GM18498 (cell line): ENCODE data around the gene WIPF2.

Experiments used
- ATAC-seq: cut with Tn5 transposase; IDR thresholded peaks from one replicate; pipeline ENCODE4 v1.9.1; 2021; ENCODE audit warnings: mild to moderate bottlenecking, moderate library complexity; ENCODE audit not compliant: unreplicated experiment

WIPF2 gene

DNA sequence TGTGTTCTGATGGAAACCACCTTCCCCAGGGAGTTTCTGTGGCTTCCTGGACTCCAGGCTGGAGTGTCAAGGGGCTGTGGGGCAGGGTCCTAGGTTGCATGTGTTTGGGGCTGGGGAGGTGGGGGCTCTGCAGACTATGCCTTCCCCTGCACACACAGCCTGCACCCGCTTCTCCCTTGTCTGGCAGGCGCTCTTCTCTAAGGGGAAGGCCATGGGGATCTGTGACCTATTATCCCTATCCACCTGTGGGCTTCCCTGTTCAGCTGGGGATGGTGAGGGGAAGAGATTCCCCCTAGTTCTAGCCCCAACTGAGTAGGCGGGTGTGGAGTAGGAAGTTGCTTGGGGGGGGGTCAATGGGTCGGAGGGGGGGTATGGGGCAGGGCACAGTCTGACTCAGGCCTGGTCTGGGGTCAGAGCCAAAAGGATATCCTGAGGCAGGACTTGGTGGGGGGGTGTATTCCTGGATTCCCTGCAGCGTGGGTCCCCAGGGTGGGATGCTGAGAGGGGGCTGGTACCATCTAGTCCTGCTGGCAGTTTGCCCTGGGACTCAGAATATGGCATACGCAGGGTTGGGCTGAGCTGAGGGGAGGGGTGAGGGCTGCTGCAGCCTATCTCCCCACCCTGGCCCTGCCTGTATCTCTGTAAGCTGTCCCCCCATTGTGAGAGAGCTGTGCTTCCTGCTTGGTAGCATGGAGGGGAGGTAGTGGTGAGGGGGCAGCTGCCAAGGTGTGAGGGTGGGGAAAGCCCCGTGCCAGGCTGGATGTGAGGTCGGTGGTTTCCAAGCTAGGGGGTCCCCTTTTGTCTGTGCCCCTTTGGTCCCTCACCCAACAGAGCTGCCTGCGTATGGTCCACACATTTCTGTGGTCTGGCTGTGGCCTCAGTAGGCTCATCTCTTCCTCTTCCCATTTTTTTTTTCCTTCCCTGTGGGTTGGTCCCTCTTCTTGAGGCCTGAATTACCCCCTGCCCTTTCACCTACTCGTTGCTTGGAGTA, 104.6 kb downstream of the WIPF2 start:
- ATAC-seq = no peak

DNA sequence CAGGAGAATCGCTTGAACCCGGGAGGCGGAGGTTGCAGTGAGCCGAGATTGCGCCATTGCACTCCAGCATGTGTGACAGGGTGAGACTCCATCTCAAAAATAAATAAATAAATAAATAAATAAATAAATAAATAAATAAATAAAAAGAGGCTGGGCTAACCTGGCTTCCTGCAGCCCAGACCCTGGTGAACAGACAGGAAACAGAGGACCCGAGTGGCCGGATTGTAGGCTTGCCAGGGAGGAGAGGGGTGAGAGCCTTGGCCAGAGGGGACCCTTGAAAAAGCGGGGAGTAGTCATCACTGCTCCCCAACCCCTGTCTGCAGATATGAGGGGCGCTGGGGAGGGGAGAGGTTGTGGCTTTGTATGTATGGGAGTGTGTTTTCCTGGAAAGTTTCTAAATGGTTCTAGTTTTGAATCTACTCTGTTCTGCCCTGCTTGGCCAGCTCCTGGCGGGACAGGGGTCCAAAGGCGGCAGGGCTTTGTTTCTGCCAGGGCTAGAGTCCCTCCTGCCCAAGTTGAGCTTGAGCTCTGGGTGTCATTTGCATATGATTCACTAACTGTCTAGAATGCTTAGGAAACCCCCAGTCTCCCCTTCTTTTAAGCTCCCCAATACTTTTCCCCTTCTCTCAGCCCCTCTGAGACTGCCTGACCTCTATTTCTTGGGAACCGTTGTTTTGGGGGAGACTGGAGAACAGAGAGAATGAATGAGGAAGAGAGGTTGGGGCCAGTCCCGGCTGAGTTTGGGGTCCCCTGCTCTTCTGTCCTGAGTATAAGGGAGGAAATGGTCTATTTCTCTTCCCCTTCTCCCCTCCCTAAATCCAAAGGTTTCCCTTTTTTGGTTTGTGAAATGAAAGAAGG, 106.3 kb downstream of the WIPF2 start:
- no peak for ATAC-seq

DNA sequence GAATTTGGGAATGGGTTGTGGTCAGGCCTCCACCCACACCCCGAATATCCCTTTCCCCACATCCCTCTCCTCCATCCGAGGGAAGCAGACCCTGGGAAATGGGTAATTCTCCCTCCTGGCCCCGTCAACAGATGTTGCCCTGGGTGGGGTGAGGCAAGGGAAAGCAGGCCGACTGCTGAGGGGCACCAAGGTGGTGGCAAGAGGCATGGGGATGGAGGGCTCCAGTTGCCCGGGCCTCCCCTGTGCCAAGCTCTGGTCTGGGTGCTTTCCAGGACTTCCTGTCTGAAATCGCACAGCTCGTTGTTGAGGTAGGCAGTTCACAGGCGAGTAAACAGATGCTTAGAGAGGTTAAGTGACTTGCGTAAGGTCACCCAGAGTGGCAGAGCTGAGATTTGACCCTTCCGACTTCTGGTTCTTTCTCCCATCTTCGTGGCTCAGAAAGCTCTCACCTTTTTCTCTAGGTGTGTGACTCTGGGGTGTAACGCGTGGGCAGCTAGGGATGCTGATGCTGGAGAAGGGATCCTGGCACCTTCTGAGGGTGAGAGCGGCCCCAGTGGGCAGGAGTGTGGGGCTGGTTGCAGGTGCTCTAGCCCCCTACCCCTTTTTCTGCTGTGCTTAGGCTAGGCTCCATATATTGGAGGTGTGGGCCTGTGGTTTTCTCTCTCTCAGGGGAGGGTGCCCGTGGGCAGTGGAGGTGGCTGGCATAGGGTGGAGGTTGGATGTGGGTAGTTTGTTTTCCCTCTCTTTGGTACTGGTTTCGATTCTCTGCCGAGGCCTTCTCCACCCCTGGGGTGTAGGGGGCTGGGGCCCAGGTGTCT, 107.1 kb downstream of the WIPF2 start:
- no peak for ATAC-seq

DNA sequence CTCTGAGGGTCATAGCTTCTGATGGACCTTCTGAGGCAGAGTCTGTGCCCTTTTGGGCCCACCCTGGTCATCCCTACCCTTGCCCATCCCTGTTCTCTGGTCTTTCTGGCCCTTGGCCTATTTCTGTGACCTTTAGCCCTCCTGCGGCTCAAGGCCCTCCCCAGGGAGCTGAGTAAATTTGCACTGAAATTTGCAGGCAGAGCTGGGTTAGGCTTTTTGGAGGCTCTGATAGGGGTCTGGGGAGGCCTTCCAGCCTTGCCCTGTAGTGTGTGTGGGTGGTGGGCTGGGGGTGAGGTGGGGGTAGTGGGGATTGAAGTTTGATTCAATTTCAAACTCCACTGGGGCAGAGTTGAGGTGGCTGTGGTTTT, 107.7 kb downstream of the WIPF2 start:
- no peak for ATAC-seq

DNA sequence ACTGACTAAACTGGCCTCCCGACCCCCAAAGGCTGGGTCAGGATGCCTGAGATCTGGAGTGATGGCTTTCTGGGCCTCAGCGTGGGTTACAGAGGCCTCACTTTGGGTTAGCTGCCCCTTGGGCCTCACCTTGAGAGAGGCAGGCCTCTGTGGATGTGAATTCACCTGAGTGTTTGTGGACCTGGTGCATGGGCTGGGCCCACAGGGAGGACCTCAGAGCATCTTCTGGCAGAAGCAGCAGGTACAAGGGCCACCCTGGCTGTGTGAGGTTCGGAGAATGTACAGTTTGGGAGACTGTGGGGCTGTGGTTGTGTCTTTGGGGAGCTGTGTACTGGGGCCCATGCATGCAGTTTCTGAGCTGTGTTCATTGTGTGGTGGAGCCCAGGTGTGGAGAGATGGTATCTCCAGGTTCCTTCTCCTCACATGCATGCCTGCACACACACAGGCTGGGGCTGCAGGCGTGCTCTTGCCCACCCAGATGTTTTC, 108.2 kb downstream of the WIPF2 start:
- no peak for ATAC-seq

DNA sequence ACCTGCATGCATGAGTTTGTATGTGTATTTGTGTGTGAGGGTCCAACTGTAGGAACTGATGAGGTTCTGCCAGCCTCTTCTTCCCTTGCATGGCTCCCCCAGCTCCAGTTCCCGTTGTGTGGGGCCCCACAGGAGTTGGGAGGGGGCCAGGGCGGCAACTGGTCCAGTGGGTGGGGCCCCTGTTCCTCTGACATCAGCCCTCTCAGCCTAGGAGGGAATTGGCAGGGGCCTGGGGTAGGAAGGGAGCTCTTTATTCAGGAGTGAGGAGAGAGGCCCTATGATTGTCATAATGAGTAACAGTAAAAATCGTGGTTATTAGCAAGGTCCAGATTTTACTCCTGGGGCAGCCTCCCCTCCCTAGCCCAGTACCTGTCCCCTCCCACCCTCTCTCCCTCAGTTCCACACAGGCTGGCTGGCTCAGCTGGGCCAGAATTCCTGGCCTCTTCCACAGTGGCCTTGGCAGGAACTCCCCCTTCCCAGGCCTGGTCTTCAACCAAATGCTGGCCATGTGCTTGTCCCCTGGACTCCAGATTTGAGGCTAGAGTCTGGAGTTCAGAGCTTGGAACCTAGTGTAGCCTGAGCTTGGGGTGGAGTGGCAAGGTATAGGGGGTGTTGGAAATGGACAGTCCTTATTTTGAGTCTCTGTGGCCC, 108.8 kb downstream of the WIPF2 start:
- no peak for ATAC-seq

DNA sequence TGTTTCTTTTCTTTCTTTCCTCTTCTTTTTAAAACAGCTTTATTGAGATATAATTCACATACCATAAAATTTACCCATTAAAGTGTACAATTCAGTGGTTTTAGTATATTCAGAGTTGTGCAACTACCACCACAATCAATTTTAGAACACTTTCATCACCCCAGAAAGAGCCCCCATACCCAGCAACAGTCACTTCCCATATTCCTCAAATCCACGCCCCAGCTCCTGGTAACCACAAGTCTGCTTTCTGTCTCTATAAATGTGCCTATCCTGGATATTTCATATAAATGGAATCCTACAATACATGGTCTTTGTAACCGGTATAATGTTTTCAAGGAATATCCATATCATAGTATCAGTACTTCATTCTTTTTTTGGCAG, 109.3 kb downstream of the WIPF2 start:
- ATAC-seq = no peak

DNA sequence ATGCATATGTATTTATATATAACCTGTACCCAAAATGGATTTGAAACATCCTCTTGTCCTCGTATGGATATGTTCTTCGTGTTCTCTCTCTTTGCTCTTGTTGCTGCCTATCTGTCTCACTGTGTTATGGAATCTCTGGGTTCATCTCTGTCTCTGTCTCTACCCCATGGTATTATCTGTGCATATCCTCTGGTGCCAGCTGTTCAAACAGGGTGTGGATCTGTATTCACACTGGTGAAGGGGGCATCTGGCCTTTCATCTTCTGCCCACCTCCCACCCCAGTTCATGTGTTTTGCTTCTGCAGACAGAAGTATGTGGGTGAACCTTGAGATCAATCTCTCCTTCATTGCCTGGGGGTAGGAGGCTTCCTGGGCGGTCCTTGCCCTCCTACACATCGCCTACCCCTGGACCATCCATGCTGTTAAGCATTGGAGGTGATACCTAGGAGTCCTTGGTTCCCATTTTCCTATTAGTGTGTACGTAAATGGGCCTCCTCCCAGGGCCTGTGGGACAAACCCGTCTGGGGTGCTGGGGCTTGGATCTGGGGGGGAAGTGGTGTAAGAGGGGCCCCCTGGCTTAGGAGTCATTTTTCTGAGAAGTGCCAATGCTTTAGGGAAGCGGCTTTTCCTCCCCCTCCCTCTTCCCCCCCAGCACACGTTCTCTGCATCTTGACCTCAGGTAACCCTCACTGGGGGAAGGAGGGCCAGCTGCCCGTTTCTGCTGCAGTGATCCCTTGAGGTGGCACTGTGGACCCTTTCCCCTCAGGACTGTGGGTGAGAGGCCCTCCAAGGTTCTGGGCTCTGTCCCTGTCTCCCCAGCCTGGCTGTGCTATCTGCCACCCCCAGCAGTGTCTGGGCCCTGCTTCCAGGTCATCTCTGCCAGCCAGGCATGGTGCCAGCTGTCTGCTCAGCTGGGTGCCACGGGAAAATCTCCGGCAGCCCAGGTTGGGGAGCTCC, 111.0 kb downstream of the WIPF2 start:
- ATAC-seq = no peak

DNA sequence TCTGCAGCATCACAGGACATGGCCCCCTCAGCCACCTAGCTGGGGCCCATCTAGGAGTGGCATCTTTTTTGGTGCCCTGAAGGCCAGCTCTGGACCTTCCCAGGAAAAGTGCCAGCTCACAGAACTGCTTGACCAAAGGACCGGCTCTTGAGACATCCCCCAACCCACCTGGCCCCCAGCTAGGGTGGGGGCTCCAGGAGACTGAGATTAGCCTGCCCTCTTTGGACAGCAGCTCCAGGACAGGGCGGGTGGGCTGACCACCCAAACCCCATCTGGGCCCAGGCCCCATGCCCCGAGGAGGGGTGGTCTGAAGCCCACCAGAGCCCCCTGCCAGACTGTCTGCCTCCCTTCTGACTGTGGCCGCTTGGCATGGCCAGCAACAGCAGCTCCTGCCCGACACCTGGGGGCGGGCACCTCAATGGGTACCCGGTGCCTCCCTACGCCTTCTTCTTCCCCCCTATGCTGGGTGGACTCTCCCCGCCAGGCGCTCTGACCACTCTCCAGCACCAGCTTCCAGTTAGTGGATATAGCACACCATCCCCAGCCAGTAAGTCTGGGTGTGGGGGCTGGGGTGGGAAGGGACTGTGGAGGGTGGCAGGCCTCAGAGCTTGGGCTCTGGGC, 111.9 kb downstream of the WIPF2 start:
- ATAC-seq = no peak

DNA sequence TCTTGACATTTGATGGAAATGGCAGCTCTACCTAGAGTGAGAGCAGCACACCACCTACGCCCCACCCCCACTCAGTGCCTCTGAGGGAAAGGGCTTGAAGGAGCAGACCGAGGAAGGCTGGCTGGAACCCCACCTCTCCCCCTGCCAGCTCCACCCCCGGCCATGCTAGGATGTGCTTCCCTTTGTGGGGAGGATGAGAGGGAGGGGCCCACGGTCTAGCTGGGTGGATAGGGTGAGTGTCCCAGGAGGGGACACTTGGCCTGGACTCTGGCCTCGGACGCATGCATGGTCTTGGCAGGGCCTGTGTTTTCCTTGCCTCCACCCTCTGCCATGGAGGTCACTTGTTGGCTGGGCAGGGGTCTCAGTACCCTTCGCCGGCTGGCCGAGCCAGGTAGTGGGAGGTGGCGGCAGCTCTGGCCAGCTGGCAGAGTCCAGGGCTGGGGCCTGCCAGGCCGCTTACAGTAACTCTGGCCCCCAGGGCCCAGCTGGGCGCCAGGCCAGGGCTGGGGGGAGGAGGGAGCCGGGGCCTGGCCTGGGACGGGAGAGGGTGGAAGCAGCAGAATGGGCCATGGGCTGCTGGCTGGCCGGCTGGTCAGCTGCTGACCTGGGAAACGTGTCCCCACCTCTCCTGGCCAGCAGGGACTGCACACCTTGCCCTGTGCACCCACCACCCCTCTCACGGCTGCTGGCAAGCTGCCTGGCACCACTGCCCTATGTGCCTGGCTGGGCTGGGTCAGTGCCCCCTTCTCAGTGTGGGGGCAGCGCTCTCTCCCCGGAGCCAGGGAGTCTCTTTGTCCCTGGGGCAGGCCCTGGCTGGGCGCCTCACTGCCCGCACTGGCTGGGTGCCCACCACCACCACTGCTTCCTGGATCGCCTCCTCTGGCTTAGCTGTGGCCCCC, 112.9 kb downstream of the WIPF2 start:
- no peak for ATAC-seq
